ENCODE results near the gene ARHGAP10.

ARHGAP10 gene, protein sequence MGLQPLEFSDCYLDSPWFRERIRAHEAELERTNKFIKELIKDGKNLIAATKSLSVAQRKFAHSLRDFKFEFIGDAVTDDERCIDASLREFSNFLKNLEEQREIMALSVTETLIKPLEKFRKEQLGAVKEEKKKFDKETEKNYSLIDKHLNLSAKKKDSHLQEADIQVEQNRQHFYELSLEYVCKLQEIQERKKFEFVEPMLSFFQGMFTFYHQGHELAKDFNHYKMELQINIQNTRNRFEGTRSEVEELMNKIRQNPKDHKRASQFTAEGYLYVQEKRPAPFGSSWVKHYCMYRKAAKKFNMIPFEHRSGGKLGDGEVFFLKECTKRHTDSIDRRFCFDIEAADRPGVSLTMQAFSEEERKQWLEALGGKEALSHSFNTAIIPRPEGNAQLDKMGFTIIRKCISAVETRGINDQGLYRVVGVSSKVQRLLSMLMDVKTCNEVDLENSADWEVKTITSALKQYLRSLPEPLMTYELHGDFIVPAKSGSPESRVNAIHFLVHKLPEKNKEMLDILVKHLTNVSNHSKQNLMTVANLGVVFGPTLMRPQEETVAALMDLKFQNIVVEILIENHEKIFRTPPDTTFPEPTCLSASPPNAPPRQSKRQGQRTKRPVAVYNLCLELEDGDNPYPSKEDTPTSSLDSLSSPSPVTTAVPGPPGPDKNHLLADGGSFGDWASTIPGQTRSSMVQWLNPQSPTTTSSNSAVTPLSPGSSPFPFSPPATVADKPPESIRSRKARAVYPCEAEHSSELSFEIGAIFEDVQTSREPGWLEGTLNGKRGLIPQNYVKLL

DNA sequence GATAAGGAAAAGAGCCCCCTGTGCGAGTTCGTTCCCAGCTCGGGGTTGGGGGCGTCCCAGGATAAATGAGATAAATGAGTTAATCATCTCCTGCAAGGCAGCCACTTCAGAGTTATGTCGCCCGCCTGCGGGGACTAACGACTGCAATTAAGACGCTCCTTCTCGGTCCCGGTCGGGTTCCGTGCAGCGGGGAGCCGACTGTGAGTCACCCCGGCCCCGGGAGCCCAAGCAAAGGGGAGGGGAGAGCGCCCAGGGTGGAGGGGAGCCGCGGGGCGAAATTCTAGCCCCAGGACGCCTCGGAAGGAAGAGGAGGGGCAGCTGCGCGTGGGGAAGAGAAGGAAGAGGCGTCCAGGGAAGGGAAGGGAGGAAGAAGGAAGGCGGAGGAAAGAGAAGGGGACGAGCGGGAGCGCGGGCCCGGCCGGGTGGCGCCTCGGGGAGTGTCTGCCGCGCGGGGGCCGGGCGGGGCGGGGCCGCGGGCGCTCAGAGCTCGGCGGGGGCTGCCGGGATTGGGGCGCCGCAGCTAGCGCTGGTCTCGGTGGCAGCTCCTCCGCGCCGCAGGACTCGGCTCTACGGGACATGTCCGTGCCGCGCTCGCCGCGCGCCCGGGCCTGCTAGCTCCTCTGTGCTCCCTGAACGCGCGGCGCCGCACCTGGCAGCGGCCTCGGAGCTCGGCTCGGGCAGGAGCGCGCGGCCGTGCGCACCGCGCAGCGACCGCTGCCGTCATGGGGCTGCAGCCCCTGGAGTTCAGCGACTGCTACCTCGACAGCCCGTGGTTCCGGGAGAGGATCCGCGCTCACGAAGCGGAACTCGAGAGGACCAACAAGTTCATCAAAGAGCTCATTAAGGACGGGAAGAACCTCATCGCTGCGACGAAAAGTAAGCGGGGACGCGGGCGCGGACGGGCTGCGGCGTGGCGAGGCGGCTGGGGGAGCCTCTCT lies at the start of gene ARHGAP10:
TSS of gene ARHGAP10 (plus strand) at position 509 of the 938 bp plus-strand sequence. CDS start at position 723, 214 bp downstream.
- peak within 1 kb of the TSS; percentile 100 for H3K27ac ChIP-seq

DNA sequence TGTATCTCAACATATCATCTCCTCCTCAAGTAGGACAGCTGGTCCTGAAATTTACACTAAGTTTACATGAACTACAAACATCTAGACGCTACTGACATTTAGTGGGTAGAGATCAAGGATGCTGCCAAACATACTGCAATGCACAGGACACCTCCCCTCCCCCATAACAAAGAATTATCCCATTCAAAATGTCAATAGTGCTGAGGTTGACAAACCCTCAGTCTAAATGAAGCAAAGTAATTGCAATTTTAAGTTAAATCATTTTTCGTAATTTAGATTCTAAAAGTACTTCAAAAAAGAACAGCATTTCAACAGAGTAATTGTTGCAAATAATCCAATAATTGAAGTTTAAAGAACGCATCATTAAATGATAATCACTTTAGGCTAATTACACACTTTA lies 49.1 kb upstream of the ARHGAP10 start:
- TF ChIP-seq, protein P1, sequence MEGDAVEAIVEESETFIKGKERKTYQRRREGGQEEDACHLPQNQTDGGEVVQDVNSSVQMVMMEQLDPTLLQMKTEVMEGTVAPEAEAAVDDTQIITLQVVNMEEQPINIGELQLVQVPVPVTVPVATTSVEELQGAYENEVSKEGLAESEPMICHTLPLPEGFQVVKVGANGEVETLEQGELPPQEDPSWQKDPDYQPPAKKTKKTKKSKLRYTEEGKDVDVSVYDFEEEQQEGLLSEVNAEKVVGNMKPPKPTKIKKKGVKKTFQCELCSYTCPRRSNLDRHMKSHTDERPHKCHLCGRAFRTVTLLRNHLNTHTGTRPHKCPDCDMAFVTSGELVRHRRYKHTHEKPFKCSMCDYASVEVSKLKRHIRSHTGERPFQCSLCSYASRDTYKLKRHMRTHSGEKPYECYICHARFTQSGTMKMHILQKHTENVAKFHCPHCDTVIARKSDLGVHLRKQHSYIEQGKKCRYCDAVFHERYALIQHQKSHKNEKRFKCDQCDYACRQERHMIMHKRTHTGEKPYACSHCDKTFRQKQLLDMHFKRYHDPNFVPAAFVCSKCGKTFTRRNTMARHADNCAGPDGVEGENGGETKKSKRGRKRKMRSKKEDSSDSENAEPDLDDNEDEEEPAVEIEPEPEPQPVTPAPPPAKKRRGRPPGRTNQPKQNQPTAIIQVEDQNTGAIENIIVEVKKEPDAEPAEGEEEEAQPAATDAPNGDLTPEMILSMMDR (conservative IDR thresholded peaks at IDR 0.05; ENCODE audit: low read depth, low read length), result no peak
- H3K79me2 ChIP-seq (ENCODE audit: insufficient read depth, low read depth), result peaks cover 13% of the 10 kb centered on the region

More for the DNA sequence above, at the start of gene ARHGAP10:
- H3K4me1 ChIP-seq (ENCODE audit: low read depth, poor library complexity, severe bottlenecking), result peaks cover 59% of the 10 kb centered on the region
- peak within 1 kb of the TSS; percentile 93 for H3K4me2 ChIP-seq
- H3K27me3 ChIP-seq (ENCODE audit: insufficient read depth, low read depth), result no peaks in the 10 kb centered on the region
- peak within 1 kb of the TSS; percentile 72 for H2AFZ ChIP-seq (ENCODE audit: low read depth)
- H3K79me2 ChIP-seq (ENCODE audit: insufficient read depth, low read depth), result peaks cover 49% of the 10 kb centered on the region
- H3K9ac ChIP-seq, result peak within 1 kb of the TSS; percentile 98
- H3K36me3 ChIP-seq (ENCODE audit: insufficient read depth), result no peaks in the 10 kb centered on the region
- peaks cover 19% of the 10 kb centered on the region; the same call in 1 of the 2 replicates for H4K20me1 ChIP-seq (ENCODE audit: insufficient read depth)
- TF ChIP-seq, protein P1 (conservative IDR thresholded peaks at IDR 0.05; ENCODE audit: low read depth, low read length), result no peak
- peak within 1 kb of the TSS; percentile 62 for H3K4me3 ChIP-seq (IDR thresholded peaks at IDR 0.05; ENCODE audit: insufficient read depth, low read depth, low read length)

DNA sequence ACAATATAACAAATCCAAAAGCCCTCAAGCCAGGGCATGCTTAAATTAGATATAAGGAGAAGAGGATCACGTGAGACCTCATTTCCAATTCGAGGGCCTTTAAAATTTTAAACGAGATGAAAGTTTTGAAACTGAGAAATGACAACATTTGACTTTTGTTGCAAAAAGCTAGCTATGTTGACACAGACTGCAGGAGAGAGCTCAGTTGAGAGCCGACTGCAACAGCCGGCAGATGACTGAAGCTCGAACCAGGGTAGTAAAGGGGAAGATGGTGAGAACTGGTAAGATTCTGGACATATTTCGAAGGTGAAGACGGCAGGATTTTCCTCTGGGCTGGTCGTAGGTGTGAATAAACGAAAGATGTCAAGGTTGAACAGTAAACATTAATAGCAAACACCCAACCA lies 48.7 kb upstream of the ARHGAP10 start:
- Histone ChIP-seq H3K9ac (peak overlapping the region; percentile 73; the same call in 1 of the 2 replicates), H3K4me1 (ENCODE audit: low read depth, poor library complexity, severe bottlenecking) (peaks cover 13% of the 10 kb centered on the region), H3K79me2 (ENCODE audit: insufficient read depth, low read depth) (peaks cover 13% of the 10 kb centered on the region), H3K36me3 (ENCODE audit: insufficient read depth) (no peaks in the 10 kb centered on the region), H4K20me1 (ENCODE audit: insufficient read depth) (no peaks in the 10 kb centered on the region), H3K27me3 (ENCODE audit: insufficient read depth, low read depth) (no peaks in the 10 kb centered on the region), H3K4me3 (IDR thresholded peaks at IDR 0.05; ENCODE audit: insufficient read depth, low read depth, low read length) (no peak overlapping the region), H3K4me2 (peak overlapping the region; percentile 88), H3K27ac (peak overlapping the region; percentile 63), H2AFZ (ENCODE audit: low read depth) (peak overlapping the region; percentile 90)
- TF ChIP-seq, protein P1 (conservative IDR thresholded peaks at IDR 0.05; ENCODE audit: low read depth, low read length), result no peak

More for the DNA sequence above, 49.1 kb upstream of the ARHGAP10 start:
- peak overlapping the region; percentile 90; the same call in 1 of the 2 replicates for H2AFZ ChIP-seq (ENCODE audit: low read depth)
- peak overlapping the region; percentile 63; the same call in 1 of the 2 replicates for H3K27ac ChIP-seq
- no peaks in the 10 kb centered on the region for H3K36me3 ChIP-seq (ENCODE audit: insufficient read depth)
- H3K27me3 ChIP-seq (ENCODE audit: insufficient read depth, low read depth), result no peaks in the 10 kb centered on the region
- peaks cover 13% of the 10 kb centered on the region for H3K4me1 ChIP-seq (ENCODE audit: low read depth, poor library complexity, severe bottlenecking)
- no peaks in the 10 kb centered on the region for H4K20me1 ChIP-seq (ENCODE audit: insufficient read depth)
- H3K4me3 ChIP-seq (IDR thresholded peaks at IDR 0.05; ENCODE audit: insufficient read depth, low read depth, low read length), result no peak overlapping the region
- H3K9ac ChIP-seq, result peak overlapping the region; percentile 73; the same call in 1 of the 2 replicates
- H3K4me2 ChIP-seq, result peak overlapping the region; percentile 88

Measured in KMS-11 (cell line).